ENCODE data around the gene ERCC5.

The ERCC5 gene

DNA sequence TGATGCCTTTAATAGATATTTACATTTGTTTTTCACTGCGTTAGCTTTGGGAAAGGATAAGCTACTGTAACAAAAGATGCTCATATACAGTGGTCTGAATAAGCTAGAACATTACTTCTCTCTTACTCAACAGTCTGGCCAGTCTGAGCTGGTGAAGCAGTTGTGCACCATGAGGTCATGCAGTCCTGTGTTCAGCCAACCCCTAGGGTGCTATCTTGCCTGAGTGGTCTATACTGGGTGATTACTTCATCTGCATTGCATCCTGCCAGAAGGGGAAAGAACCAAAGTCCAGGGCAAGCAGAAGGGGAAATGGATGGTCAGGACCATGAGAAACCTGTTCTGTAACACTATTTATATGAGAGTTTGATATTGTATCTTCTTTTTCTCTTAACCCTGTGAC lies 31.5 kb downstream of the ERCC5 start:
- TF ChIP-seq, protein P1, sequence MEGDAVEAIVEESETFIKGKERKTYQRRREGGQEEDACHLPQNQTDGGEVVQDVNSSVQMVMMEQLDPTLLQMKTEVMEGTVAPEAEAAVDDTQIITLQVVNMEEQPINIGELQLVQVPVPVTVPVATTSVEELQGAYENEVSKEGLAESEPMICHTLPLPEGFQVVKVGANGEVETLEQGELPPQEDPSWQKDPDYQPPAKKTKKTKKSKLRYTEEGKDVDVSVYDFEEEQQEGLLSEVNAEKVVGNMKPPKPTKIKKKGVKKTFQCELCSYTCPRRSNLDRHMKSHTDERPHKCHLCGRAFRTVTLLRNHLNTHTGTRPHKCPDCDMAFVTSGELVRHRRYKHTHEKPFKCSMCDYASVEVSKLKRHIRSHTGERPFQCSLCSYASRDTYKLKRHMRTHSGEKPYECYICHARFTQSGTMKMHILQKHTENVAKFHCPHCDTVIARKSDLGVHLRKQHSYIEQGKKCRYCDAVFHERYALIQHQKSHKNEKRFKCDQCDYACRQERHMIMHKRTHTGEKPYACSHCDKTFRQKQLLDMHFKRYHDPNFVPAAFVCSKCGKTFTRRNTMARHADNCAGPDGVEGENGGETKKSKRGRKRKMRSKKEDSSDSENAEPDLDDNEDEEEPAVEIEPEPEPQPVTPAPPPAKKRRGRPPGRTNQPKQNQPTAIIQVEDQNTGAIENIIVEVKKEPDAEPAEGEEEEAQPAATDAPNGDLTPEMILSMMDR (IDR thresholded peaks at IDR 0.05; ENCODE audit: insufficient read depth, low read length, poor library complexity, severe bottlenecking) = no peak
- Histone ChIP-seq H3K4me3 (replicated peaks; ENCODE audit: low read depth, low read length) (no peak overlapping the region), H3K36me3 (ENCODE audit: control insufficient read depth, insufficient read depth, low read length) (peaks cover 9% of the 10 kb centered on the region), H3K27me3 (replicated peaks; ENCODE audit: control insufficient read depth, insufficient read depth, low read length) (no peaks in the 10 kb centered on the region)
- DNase-seq (ENCODE audit: extremely low read depth, insufficient read length) = no peak

DNA sequence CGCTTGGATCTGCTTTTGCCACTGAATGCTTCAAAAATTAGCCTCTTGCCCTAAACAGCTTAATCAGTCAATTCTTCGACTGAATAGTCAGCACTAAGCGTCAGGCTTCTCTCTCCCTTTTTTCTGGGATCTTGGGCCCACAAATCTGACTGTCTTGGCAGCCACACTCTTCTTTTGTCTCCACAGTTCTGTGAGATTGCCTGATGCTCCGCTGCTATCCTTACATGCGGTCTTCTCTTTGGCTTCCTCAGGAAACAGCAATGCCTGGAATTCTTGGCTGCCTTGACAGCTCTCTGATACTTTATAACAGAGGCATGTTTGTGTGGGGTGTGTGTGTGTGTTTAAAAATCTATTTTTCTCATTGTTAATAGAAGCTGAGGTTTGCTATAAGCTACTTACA lies 32.6 kb downstream of the ERCC5 start:
- H3K27me3 ChIP-seq (replicated peaks; ENCODE audit: control insufficient read depth, insufficient read depth, low read length) = no peaks in the 10 kb centered on the region
- TF ChIP-seq, protein P1 (IDR thresholded peaks at IDR 0.05; ENCODE audit: insufficient read depth, low read length, poor library complexity, severe bottlenecking) = no peak
- no peak for DNase-seq (ENCODE audit: extremely low read depth, insufficient read length)
- peaks cover 7% of the 10 kb centered on the region for H3K36me3 ChIP-seq (ENCODE audit: control insufficient read depth, insufficient read depth, low read length)
- H3K4me3 ChIP-seq (replicated peaks; ENCODE audit: low read depth, low read length) = no peak overlapping the region

DNA sequence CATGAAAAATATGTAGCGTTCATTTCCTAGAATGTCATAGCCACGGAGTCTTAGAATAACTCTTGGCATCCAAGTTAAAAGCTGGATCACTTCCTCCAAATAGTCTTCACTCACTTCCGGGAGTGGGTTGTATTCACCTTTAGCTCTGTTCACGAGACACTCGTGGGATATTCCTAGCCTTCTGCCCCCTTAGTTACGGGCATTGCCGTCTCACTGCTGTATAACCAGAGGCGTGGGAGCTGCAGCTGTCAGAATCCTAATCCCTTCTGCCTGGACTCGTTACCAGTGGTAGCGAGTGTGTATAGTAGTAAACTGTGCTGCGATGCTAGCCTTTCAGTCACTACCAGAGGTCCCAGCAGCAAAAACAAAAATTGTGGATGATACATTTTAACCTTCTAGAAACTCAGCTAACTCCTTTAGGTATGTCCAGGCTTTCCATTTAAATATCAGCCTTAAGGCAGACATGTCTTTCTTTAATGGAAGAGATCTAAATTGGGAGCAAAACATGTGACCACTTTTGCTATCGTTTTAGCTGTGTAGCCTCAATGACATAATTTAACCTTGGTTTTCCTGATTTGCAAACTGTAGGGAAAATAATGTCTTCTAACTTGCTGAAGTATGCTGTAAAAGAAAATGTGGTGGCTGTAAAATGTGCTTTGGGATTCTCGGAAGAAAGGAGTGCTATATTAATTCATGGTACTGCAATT lies 34.1 kb downstream of the ERCC5 start:
- DNase-seq (ENCODE audit: extremely low read depth, insufficient read length) = no peak
- TF ChIP-seq, protein P1 (IDR thresholded peaks at IDR 0.05; ENCODE audit: insufficient read depth, low read length, poor library complexity, severe bottlenecking) = no peak

DNA sequence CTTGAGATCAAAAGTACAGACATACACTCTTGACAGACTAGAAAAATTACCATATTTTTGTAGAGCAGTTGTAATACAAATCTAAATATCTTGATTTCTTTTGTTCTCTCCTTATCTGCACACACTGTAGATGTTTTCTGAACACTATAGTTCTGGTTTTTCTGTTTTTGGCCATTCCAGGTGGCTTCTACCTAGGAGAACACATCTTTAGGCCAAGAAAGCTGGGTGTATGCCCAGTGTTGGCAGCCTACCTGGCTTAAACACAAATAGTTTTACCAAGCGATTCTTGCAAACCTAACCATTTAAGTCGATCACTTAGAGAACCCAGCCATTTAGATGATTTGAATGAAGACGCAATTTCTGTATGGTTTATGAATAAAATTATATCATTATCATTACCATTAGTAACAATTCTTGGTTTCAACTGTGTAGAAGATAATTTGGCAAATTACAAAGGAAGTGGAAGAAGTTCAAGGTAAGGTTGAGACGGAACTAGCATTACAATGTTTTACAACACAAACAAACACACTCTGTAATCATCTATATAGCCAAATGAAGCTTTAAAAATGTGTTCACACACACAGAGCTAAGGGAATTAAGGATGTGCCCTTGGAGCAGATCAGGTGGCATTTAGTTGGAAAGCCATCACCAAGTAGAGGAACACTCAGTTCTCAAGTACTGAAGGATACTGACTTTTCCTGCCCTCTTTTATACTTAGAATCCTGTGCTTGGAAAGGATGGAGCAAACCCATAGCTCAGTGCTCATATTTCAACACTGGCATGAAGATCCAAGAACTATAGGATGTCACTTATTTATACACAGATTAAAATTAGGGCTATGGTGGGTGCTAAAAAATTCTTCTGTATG lies 36.2 kb downstream of the ERCC5 start:
- Histone ChIP-seq H3K36me3 (ENCODE audit: control insufficient read depth, insufficient read depth, low read length) (no peaks in the 10 kb centered on the region), H3K4me3 (replicated peaks; ENCODE audit: low read depth, low read length) (no peak overlapping the region), H3K27me3 (replicated peaks; ENCODE audit: control insufficient read depth, insufficient read depth, low read length) (no peaks in the 10 kb centered on the region)
- DNase-seq (ENCODE audit: extremely low read depth, insufficient read length) = no peak
- TF ChIP-seq, protein P1 (IDR thresholded peaks at IDR 0.05; ENCODE audit: insufficient read depth, low read length, poor library complexity, severe bottlenecking) = no peak

More for the DNA sequence above, 34.1 kb downstream of the ERCC5 start:
- Histone ChIP-seq H3K36me3 (ENCODE audit: control insufficient read depth, insufficient read depth, low read length) (peaks cover 7% of the 10 kb centered on the region), H3K27me3 (replicated peaks; ENCODE audit: control insufficient read depth, insufficient read depth, low read length) (no peaks in the 10 kb centered on the region), H3K4me3 (replicated peaks; ENCODE audit: low read depth, low read length) (no peak overlapping the region)

DNA sequence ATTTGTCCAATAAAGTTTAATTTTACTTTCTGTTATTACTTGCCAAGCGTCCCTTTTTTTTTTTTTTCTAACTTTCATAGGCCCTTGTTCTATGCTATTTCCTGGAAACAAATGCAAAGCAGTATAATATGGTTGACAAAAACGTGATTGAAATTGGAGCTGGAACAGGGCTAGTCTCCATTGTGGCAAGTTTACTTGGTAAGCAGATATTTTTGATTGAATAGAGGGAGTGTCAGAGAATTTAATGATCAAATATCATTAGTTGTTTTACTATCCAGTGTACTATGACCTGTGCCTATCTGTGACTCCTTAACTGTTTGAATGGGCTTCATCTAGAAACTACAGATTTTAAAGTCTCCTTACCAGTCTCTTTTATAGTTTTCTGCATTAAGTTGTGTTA lies 46.7 kb downstream of the ERCC5 start:
- TF ChIP-seq, protein P1 (IDR thresholded peaks at IDR 0.05; ENCODE audit: insufficient read depth, low read length, poor library complexity, severe bottlenecking) = no peak
- no peak for DNase-seq (ENCODE audit: extremely low read depth, insufficient read length)
- Histone ChIP-seq H3K27me3 (replicated peaks; ENCODE audit: control insufficient read depth, insufficient read depth, low read length) (no peaks in the 10 kb centered on the region), H3K36me3 (ENCODE audit: control insufficient read depth, insufficient read depth, low read length) (no peaks in the 10 kb centered on the region), H3K4me3 (replicated peaks; ENCODE audit: low read depth, low read length) (no peak overlapping the region)

All from GM06990 (cell line).